SK-N-SH treated with all-trans-retinoic acid at 6 μM for 48 hours (cell line): ENCODE results near the gene KLF5.

Source experiments
- ATAC-seq: fragments of 200-7000 bp; cut with Tn5 transposase; 3 replicates; pipeline ENCODE4 v1.9.1; 2020; ENCODE audit warnings: mild to moderate bottlenecking, moderate library complexity
- BACH2 ChIP-seq: fragments of 250-450 bp; sonication (Bioruptor Pico); IDR thresholded peaks from 2 replicates; pipeline ENCODE4 v1.9.0; 2021; ENCODE audit warnings: mild to moderate bottlenecking, borderline replicate concordance
- CREB5 ChIP-seq: fragments of 250-450 bp; sonication (Bioruptor Pico); IDR thresholded peaks from 2 replicates; pipeline ENCODE4 v1.5.1; 2020; ENCODE audit warnings: low read depth, mild to moderate bottlenecking, moderate library complexity
- CSDC2 ChIP-seq: fragments of 250-450 bp; sonication (Bioruptor Pico); IDR thresholded peaks from 2 replicates; pipeline ENCODE4 v1.5.0; 2020; ENCODE audit warnings: mild to moderate bottlenecking, moderate library complexity
- ESRRG ChIP-seq: fragments of 250-450 bp; sonication (Bioruptor Pico); IDR thresholded peaks from 2 replicates; pipeline ENCODE4 v1.6.1; 2021; ENCODE audit warnings: mild to moderate bottlenecking
- GLIS3 ChIP-seq: fragments of 250-450 bp; sonication (Bioruptor Pico); IDR thresholded peaks from 2 replicates; pipeline ENCODE4 v1.5.0; 2020; ENCODE audit warnings: mild to moderate bottlenecking, moderate library complexity
- ISL1 ChIP-seq: fragments of 250-450 bp; sonication (Bioruptor Pico); IDR thresholded peaks from 2 replicates; pipeline ENCODE4 v2.1.2; 2022; ENCODE audit warnings: mild to moderate bottlenecking, moderate library complexity
- OSR1 ChIP-seq: fragments of 250-450 bp; sonication (Bioruptor Pico); IDR thresholded peaks from 2 replicates; pipeline ENCODE4 v1.8.0; 2022; ENCODE audit warnings: moderate library complexity, mild to moderate bottlenecking, inconsistent platforms
- PATZ1 ChIP-seq: fragments of 250-450 bp; sonication (Bioruptor Pico); IDR thresholded peaks from 2 replicates; pipeline ENCODE4 v1.8.0; 2020; ENCODE audit warnings: mild to moderate bottlenecking, moderate library complexity, borderline replicate concordance
- POU6F1 ChIP-seq: fragments of 250-450 bp; sonication (Bioruptor Pico); IDR thresholded peaks from 2 replicates; pipeline ENCODE4 v1.8.0; 2021; ENCODE audit warnings: low read depth, mild to moderate bottlenecking, moderate library complexity, borderline replicate concordance
- RARB ChIP-seq: fragments of 250-450 bp; sonication (Bioruptor Pico); IDR thresholded peaks from 2 replicates; pipeline ENCODE4 v1.8.0; 2021; ENCODE audit warnings: mild to moderate bottlenecking, moderate library complexity
- SNAI2 ChIP-seq: fragments of 250-450 bp; sonication (Bioruptor Pico); IDR thresholded peaks from 2 replicates; pipeline ENCODE4 v1.5.0; 2020; ENCODE audit warnings: mild to moderate bottlenecking, moderate library complexity
- TCF4 ChIP-seq: fragments of 250-450 bp; sonication (Bioruptor Pico); IDR thresholded peaks from 2 replicates; pipeline ENCODE4 v1.8.0; 2021; ENCODE audit warnings: mild to moderate bottlenecking, moderate library complexity, borderline replicate concordance
- TOX ChIP-seq: fragments of 250-450 bp; sonication (Bioruptor Pico); IDR thresholded peaks from 2 replicates; pipeline ENCODE4 v1.8.0; 2021; ENCODE audit warnings: mild to moderate bottlenecking, moderate library complexity, borderline replicate concordance
- TSHZ2 ChIP-seq: fragments of 250-450 bp; sonication (Bioruptor Pico); IDR thresholded peaks from 2 replicates; pipeline ENCODE4 v1.5.0; 2020; ENCODE audit warnings: mild to moderate bottlenecking, moderate library complexity
- ZFP3 ChIP-seq: fragments of 250-450 bp; sonication (Bioruptor Pico); IDR thresholded peaks from 2 replicates; pipeline ENCODE4 v1.5.0; 2020; ENCODE audit warnings: mild to moderate bottlenecking, moderate library complexity
- ZFP30 ChIP-seq: fragments of 450-650 bp; formaldehyde crosslinking; IDR thresholded peaks from 2 replicates; pipeline ENCODE4 v1.5.0; 2022; ENCODE audit warnings: mild to moderate bottlenecking, moderate library complexity
- ZNF565 ChIP-seq: fragments of 450-650 bp; formaldehyde crosslinking; conservative IDR thresholded peaks from 2 replicates; pipeline ENCODE4 v1.5.0; 2020; ENCODE audit warnings: low read depth, mild to moderate bottlenecking, moderate library complexity
- ZNF70 ChIP-seq: fragments of 450-650 bp; formaldehyde crosslinking; IDR thresholded peaks from 2 replicates; pipeline ENCODE4 v1.5.0; 2020; ENCODE audit warnings: mild to moderate bottlenecking, moderate library complexity
- ZNF8 ChIP-seq: fragments of 450-650 bp; formaldehyde crosslinking; IDR thresholded peaks from 2 replicates; pipeline ENCODE4 v1.5.0; 2020; ENCODE audit warnings: mild to moderate bottlenecking, moderate library complexity
- TF ChIP-seq, protein P1 (sequence below): fragments of 250-450 bp; sonication (Bioruptor Pico); IDR thresholded peaks from 2 replicates; pipeline ENCODE4 v1.5.1; 2021; ENCODE audit warnings: mild to moderate bottlenecking, moderate library complexity

Gene KLF5

DNA sequence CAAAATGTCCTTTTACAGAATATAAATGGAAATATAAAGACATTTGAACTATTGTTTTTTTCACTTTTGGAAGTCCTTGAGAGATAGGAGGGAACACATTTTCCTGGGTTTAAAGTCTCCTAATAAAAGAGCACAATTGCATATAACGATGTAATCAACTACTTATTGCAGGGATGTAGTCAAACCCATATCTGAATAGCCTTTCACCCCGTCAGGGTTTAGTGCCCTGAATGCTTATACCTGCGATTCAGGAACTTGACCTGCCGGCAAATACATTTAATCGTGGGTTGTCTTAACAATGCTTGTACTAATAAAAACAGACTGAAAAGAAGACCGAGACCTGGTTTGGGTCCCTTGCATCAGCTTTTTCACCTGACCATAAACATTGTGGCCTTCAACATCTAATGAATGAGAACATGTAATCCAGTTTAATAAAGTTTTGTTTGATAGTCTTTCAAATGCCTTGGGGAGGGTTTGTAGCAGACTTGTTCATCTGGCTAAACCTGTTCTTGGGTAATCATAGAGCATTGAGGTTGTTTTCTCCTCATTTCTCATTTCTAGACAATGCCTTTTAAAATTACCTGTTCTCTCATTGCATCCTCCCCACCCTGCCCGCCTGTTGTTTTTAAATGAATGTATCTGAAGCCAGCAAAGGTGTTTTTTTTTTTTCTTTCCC lies 7.0 kb downstream of the KLF5 start:
- ATAC-seq: no peak
- TF ChIP-seq ZNF8 (CRISPR knock-in tag): no peak
- no peak for TF ChIP-seq TSHZ2 (CRISPR knock-in tag)
- no peak for TF ChIP-seq SNAI2 (CRISPR knock-in tag)
- TF ChIP-seq PATZ1 (CRISPR knock-in tag): no peak
- TF ChIP-seq ZFP30 (CRISPR knock-in tag): no peak
- TF ChIP-seq ZNF565 (CRISPR knock-in tag): no peak
- TF ChIP-seq CSDC2 (CRISPR knock-in tag): no peak
- TF ChIP-seq, protein P1, sequence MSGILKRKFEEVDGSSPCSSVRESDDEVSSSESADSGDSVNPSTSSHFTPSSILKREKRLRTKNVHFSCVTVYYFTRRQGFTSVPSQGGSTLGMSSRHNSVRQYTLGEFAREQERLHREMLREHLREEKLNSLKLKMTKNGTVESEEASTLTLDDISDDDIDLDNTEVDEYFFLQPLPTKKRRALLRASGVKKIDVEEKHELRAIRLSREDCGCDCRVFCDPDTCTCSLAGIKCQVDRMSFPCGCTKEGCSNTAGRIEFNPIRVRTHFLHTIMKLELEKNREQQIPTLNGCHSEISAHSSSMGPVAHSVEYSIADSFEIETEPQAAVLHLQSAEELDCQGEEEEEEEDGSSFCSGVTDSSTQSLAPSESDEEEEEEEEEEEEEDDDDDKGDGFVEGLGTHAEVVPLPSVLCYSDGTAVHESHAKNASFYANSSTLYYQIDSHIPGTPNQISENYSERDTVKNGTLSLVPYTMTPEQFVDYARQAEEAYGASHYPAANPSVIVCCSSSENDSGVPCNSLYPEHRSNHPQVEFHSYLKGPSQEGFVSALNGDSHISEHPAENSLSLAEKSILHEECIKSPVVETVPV (CRISPR knock-in tag): no peak
- no peak for TF ChIP-seq ESRRG (CRISPR knock-in tag)
- no peak for TF ChIP-seq TCF4 (CRISPR knock-in tag)
- no peak for TF ChIP-seq ISL1
- TF ChIP-seq CREB5: no peak
- TF ChIP-seq GLIS3: no peak
- no peak for TF ChIP-seq TOX (CRISPR knock-in tag)
- no peak for TF ChIP-seq RARB (CRISPR knock-in tag)
- no peak for TF ChIP-seq POU6F1 (CRISPR knock-in tag)
- no peak for TF ChIP-seq OSR1 (CRISPR knock-in tag)
- no peak for TF ChIP-seq BACH2

DNA sequence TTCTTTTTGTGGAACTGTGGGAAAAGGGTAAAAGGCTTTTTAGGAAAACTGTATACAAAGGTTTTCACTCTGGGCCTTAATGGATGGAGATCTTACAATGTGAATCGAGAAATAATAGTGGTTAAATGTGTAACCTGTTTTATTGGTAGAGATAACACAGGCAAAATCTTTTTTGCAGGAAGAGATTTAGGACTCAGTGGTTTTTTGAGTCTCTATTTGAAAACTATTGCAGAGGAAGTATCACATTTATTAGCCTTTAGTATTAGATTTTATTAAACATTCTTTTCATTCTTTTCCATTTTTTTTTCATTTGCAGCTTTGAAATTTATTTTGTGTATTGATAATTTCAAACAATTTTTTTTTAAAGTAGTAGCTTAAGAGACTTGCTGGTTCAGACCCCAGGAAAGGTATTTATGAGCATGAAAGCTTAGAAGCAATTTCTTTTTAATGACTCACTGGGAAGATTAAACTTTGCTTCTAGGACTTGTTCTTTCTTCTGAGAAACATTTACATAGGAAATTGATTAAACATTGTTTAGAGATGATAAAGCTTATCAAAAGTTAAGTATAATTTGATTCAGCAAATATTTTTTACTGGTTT lies 10.5 kb downstream of the KLF5 start:
- TF ChIP-seq SNAI2 (CRISPR knock-in tag): no peak
- TF ChIP-seq ISL1: peak; percentile 58
- ATAC-seq: no peak

GRCh38 chr13:73070451-73071098 lies 11.8 kb downstream of the KLF5 start:
- ATAC-seq: no peak
- TF ChIP-seq BACH2: no peak
- no peak for TF ChIP-seq TOX (CRISPR knock-in tag)
- no peak for TF ChIP-seq CSDC2 (CRISPR knock-in tag)
- no peak for TF ChIP-seq CREB5
- no peak for TF ChIP-seq SNAI2 (CRISPR knock-in tag)
- TF ChIP-seq ZFP30 (CRISPR knock-in tag): no peak
- TF ChIP-seq ZFP3 (CRISPR knock-in tag): no peak
- no peak for TF ChIP-seq ZNF8 (CRISPR knock-in tag)
- TF ChIP-seq ESRRG (CRISPR knock-in tag): no peak
- TF ChIP-seq PATZ1 (CRISPR knock-in tag): no peak
- TF ChIP-seq ZNF565 (CRISPR knock-in tag): no peak
- TF ChIP-seq POU6F1 (CRISPR knock-in tag): no peak
- TF ChIP-seq ZNF70 (CRISPR knock-in tag): no peak
